NCI-H1092 treated with DMSO at 0.1 percent for 48 hours (cell line): ENCODE data around the gene NPLOC4.
"Not testable (repeated sequence)": the region's sequence is repeated elsewhere in the genome, so short reads cannot be mapped to it uniquely, and the experiment has no call there.

Experiments
- DNase-seq: peaks from one replicate; lab custom pipeline; 2025; lab: John Stamatoyannopoulos, UW

The NPLOC4 gene

GRCh38 chr17:81636505-81637288 lies at the start of gene NPLOC4, which contains the start of gene TSPAN10:
NPLOC4 (minus strand) TSS chr17:81637112; CDS start chr17:81636930, 182 bp downstream.
TSPAN10 (plus strand) TSS chr17:81637196; CDS start chr17:81642413, 5,217 bp downstream.
- DNase-seq = peak; percentile 68

GRCh38 chr17:81686614-81687013 lies 49.7 kb upstream of the NPLOC4 start:
- DNase-seq = no peak

GRCh38 chr17:81685108-81685507 lies 48.2 kb upstream of the NPLOC4 start:
- no peak for DNase-seq

- DNase-seq = no peak
Observed at GRCh38 chr17:81684442-81684911, 47.6 kb upstream of the NPLOC4 start.

GRCh38 chr17:81683584-81684441 lies 46.9 kb upstream of the NPLOC4 start, which contains the start of the genes ARL16 and HGS:
ARL16 (minus strand) TSS chr17:81683797; CDS start chr17:81683753, 44 bp downstream.
HGS (plus strand) TSS chr17:81684011; CDS start chr17:81684067, 56 bp downstream.
- DNase-seq = peak; percentile 98

- DNase-seq = no peak
Observed at GRCh38 chr17:81683208-81683583, 46.3 kb upstream of the NPLOC4 start.

- peak; percentile 9 for DNase-seq
Observed at GRCh38 chr17:81682565-81683207, 45.8 kb upstream of the NPLOC4 start.

- peak; percentile 80 for DNase-seq
Observed at GRCh38 chr17:81681672-81682071, 44.8 kb upstream of the NPLOC4 start.

GRCh38 chr17:81680150-81680549 lies 43.2 kb upstream of the NPLOC4 start:
- DNase-seq = no peak

GRCh38 chr17:81676906-81677305 lies 40.0 kb upstream of the NPLOC4 start:
- peak; percentile 21 for DNase-seq

GRCh38 chr17:81675515-81676221 lies 38.8 kb upstream of the NPLOC4 start:
- not testable (repeated sequence) for DNase-seq

- DNase-seq = no peak
Observed at GRCh38 chr17:81673561-81674258, 36.8 kb upstream of the NPLOC4 start.

GRCh38 chr17:81672954-81673353 lies 36.0 kb upstream of the NPLOC4 start:
- no peak for DNase-seq

GRCh38 chr17:81672504-81672903 lies 35.6 kb upstream of the NPLOC4 start:
- DNase-seq = no peak

- no peak for DNase-seq
Observed at GRCh38 chr17:81667754-81668153, 30.8 kb upstream of the NPLOC4 start.

GRCh38 chr17:81666342-81667191 lies 29.7 kb upstream of the NPLOC4 start, which contains the start of the genes CCDC137 and OXLD1:
CCDC137 (plus strand) TSS chr17:81666737; CDS start chr17:81666767, 30 bp downstream.
OXLD1 (minus strand) TSS chr17:81666605; CDS start chr17:81666577, 28 bp downstream.
- peak; percentile 94 for DNase-seq

- peak; percentile 24 for DNase-seq
Observed at GRCh38 chr17:81666092-81666341, 29.1 kb upstream of the NPLOC4 start.

- DNase-seq = peak; percentile 7
Observed at GRCh38 chr17:81665205-81666091, 28.5 kb upstream of the NPLOC4 start.

- DNase-seq = no peak
Observed at GRCh38 chr17:81664051-81664470, 27.1 kb upstream of the NPLOC4 start.
